GM12873 (cell line): ENCODE data around the gene IKZF1.

Experiments
- TF ChIP-seq, protein P1 (sequence below): IDR thresholded peaks from 2 replicates; pipeline ENCODE4 v1.5.1; 2012; ENCODE audit warnings: low read depth, mild to moderate bottlenecking, moderate library complexity, low read length, control low read depth; ENCODE audit not compliant: insufficient read depth; ENCODE audit errors: missing control alignments

Gene IKZF1

DNA sequence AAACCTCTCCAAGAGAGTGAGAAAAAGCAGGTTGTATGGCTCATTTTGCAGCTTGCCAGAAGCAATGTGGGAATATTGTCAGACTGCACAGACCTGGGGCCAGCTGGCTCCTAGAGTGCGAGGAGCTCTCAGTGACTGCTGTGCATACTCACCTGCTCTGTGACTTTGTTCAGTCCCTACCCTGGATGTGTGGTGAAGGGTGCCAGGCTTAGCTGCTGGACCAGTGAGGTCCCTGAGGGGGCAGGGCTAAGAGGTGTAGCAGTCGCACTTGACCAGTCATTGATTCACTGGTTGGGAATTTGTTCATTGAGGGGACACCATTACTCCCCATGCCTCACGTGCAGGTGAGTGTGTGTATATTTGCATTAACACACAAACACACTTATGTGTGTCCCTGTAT, 60.1 kb downstream of the IKZF1 start:
- TF ChIP-seq, protein P1, sequence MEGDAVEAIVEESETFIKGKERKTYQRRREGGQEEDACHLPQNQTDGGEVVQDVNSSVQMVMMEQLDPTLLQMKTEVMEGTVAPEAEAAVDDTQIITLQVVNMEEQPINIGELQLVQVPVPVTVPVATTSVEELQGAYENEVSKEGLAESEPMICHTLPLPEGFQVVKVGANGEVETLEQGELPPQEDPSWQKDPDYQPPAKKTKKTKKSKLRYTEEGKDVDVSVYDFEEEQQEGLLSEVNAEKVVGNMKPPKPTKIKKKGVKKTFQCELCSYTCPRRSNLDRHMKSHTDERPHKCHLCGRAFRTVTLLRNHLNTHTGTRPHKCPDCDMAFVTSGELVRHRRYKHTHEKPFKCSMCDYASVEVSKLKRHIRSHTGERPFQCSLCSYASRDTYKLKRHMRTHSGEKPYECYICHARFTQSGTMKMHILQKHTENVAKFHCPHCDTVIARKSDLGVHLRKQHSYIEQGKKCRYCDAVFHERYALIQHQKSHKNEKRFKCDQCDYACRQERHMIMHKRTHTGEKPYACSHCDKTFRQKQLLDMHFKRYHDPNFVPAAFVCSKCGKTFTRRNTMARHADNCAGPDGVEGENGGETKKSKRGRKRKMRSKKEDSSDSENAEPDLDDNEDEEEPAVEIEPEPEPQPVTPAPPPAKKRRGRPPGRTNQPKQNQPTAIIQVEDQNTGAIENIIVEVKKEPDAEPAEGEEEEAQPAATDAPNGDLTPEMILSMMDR = no peak

DNA sequence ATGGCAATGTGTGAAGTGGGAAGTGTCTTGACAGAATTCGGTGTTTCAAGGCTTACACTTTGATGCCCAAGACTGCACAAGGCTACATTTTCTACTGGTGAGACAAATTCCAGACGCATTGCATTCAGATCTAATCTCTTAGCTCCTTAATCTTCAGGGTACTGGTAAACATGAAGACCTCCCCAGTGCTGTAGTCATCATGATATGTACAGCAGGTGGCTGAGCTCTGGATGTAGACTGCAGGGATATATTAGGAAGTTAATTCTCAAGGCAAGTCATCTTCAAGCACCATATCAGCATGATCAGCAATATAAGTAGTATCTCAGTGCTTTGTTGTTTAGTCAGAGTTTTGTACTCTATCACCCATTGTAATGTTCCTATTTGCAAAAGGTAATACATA, 61.8 kb downstream of the IKZF1 start:
- TF ChIP-seq, protein P1 = no peak

DNA sequence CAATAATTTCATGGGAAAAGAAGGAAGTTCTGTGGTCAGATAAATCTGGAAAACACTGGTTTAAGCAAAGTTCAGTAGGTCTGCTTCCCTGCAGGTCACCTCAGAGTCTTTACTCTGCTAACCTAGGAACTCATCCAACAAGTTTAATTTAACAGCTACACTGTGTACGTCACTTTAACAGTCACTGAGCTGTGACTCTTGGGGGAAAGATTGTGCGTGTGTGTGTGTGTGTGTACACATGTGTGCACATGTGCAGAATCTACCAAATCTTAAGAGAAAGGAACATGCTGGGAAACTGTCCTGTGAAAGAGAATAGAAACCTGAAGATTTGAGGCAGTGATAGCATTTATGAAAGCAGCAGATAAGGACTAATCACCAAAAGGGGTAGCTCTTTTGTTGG, 62.6 kb downstream of the IKZF1 start:
- TF ChIP-seq, protein P1 = no peak

- TF ChIP-seq, protein P1 = no peak
Measured at GRCh38 chr7:50367570-50367969, 63.1 kb downstream of the IKZF1 start.

- TF ChIP-seq, protein P1 = no peak
Measured at GRCh38 chr7:50368366-50368765, 63.9 kb downstream of the IKZF1 start.

DNA sequence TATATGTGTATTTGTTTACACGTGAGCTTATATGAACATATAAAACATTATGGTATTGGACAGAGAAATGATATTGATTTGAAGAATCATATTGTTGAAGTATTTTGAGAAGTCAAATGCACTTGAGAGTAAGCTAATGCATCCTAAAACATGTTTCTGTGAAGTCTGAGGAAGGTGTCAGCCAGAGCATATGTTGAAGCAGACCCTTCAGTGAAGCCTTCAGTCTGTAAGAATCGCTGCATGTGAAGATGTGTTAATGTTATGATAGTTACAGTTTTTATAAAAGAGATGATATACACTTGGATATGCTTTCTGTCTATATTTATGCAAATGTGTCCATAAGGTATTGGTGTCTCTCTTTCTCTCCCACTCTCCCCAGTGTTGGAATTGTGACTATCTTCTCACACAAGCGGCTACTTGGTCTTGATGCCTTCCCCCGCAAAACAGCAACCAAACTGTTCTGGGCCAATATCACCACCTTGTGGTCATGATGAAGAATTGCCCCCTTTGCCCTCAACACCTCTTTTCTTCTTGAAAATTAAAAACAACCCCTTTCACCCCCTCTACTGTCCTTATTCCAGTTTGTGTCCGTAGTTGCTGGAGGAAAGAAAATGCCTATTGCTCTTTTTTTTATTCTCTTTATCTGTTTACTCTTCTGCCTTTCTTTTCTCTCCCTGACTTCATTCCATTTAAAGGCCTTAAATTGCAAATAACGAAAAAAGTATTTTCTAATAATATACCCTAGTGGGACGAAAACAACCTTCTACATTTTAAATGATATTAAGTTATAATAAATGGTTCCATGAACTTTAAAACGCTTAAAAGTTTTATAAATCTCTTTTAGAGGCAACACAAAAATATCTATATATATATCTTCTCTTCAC, 64.9 kb downstream of the IKZF1 start:
- TF ChIP-seq, protein P1 = peak; percentile 87

GRCh38 chr7:50370884-50371283, 66.4 kb downstream of the IKZF1 start:
- TF ChIP-seq, protein P1 = no peak
